Endodermal cell (in vitro differentiated cells): Measurements from ENCODE around the gene SUGCT. TPM values are rescaled to one million over a fixed set of nuclear protein-coding genes. Genes with fewer than 3 reads are reported as not detected.

Experiments
- DNase-seq: peaks from one replicate; pipeline ENCODE4 v3.0.0-alpha.2; 2017
- H3K27ac ChIP-seq: 2 replicates; pipeline ENCODE4 v1.5.1; 2013; ENCODE audit warnings: mild to moderate bottlenecking, low read depth, low read length, moderate library complexity
- H3K27me3 ChIP-seq: 2 replicates; pipeline ENCODE4 v1.6.1; 2013; ENCODE audit warnings: mild to moderate bottlenecking, low read length, moderate library complexity; ENCODE audit not compliant: insufficient read depth, control insufficient read depth, poor library complexity, severe bottlenecking
- H3K36me3 ChIP-seq: 2 replicates; pipeline ENCODE4 v1.7.0; 2013; ENCODE audit warnings: mild to moderate bottlenecking, low read length, moderate library complexity; ENCODE audit not compliant: control insufficient read depth, insufficient read depth
- H3K4me1 ChIP-seq: one replicate; pipeline ENCODE4 v1.7.0; 2013; ENCODE audit warnings: low read length; ENCODE audit not compliant: control insufficient read depth, insufficient read depth
- H3K4me3 ChIP-seq: 2 replicates; pipeline ENCODE4 v1.5.1; 2013; ENCODE audit warnings: mild to moderate bottlenecking, low read length, moderate library complexity
- H3K9ac ChIP-seq: 2 replicates; pipeline ENCODE4 v1.6.1; 2013; ENCODE audit warnings: mild to moderate bottlenecking, low read length, moderate library complexity; ENCODE audit not compliant: poor library complexity, severe bottlenecking; ENCODE audit errors: extremely low read depth
- H3K9me3 ChIP-seq: 2 replicates; pipeline ENCODE4 v1.6.1; 2013; ENCODE audit warnings: mild to moderate bottlenecking, low read length, moderate library complexity; ENCODE audit not compliant: control insufficient read depth
- H3K27ac Mint-ChIP-seq: 2 replicates; pipeline ENCODE4 v1.8.0; 2020; ENCODE audit warnings: mixed read lengths
- H3K27me3 Mint-ChIP-seq: 2 replicates; pipeline ENCODE4 v1.8.0; 2021; ENCODE audit warnings: mild to moderate bottlenecking, mixed read lengths; ENCODE audit not compliant: insufficient read depth
- H3K36me3 Mint-ChIP-seq: 2 replicates; pipeline ENCODE4 v1.8.0; 2020; ENCODE audit warnings: low read depth, mixed read lengths
- H3K4me1 Mint-ChIP-seq: 2 replicates; pipeline ENCODE4 v1.8.0; 2020; ENCODE audit warnings: mixed read lengths
- H3K4me3 Mint-ChIP-seq: 2 replicates; pipeline ENCODE4 v1.8.0; 2020; ENCODE audit warnings: mild to moderate bottlenecking, moderate library complexity, mixed read lengths
- H3K9me3 Mint-ChIP-seq: 2 replicates; pipeline ENCODE4 v1.8.0; 2020; ENCODE audit warnings: mild to moderate bottlenecking, mixed read lengths
- CTCF ChIP-seq: fragments of 200-600 bp; sonication (generic); conservative IDR thresholded peaks from 2 replicates; pipeline ENCODE4 v1.5.0; 2021; ENCODE audit warnings: antibody characterized with exemption, mild to moderate bottlenecking
- WGBS, 2 experiments: methylation state at CpG; one replicate each; pipeline versions ENCODE4 v1.1.5 to v1.1.7; 2013; ENCODE audit warnings: missing lambda C conversion rate in 2 of 2, mixed read lengths in 1 of 2; ENCODE audit not compliant: insufficient coverage in 1 of 2, insufficient read length in 1 of 2; 5-methylcytosine and 5-hydroxymethylcytosine counted together
- total RNA-seq, 2 donors: library from RNA; stranded (reverse); fragmentation: NEBNext Ultra II Directional in 1 of 2; extraction: Animal tissue kit (Norgen Biotek cat#: 25700) in 1 of 2; gene quantifications; 2 replicates in 1 of 2; 3 replicates in 1 of 2; pipeline ENCODE4 v1.2.1, GENCODE V29; 2021

The SUGCT gene
- total RNA-seq, 2 donors from 2014 or later, result 3.6 to 3.9 TPM

GRCh38 chr7:40836218-40836617 lies 701.4 kb downstream of the SUGCT start:
- no peak overlapping the region for H3K4me3 ChIP-seq
- peaks cover 15% of the 10 kb centered on the region for H3K4me1 Mint-ChIP-seq
- WGBS, 2 experiments, result 96 to 97% methylated on average over 6 of the region's 6 CpGs
- no peak overlapping the region for H3K9ac ChIP-seq
- no peak overlapping the region for H3K27ac Mint-ChIP-seq
- no peak for TF ChIP-seq CTCF
- H3K27me3 Mint-ChIP-seq, result no peaks in the 10 kb centered on the region
- H3K9me3 Mint-ChIP-seq, result peaks cover 12% of the 10 kb centered on the region
- H3K27ac ChIP-seq, result no peak overlapping the region
- H3K4me3 Mint-ChIP-seq, result no peak overlapping the region
- no peak for DNase-seq
- no peaks in the 10 kb centered on the region for H3K27me3 ChIP-seq
- peaks cover 16% of the 10 kb centered on the region for H3K9me3 ChIP-seq
- H3K36me3 Mint-ChIP-seq, result peaks cover 1% of the 10 kb centered on the region
- no peaks in the 10 kb centered on the region for H3K36me3 ChIP-seq
- no peaks in the 10 kb centered on the region for H3K4me1 ChIP-seq

GRCh38 chr7:40839881-40840280 lies 705.1 kb downstream of the SUGCT start:
- 89 to 97% methylated on average over 3 of the region's 3 CpGs for WGBS, 2 experiments
- Mint-ChIP-seq H3K36me3 (peaks cover 5% of the 10 kb centered on the region), H3K9me3 (peaks cover 25% of the 10 kb centered on the region), H3K27me3 (no peaks in the 10 kb centered on the region), H3K4me3 (no peak overlapping the region), H3K4me1 (peaks cover 1% of the 10 kb centered on the region), H3K27ac (no peak overlapping the region)
- Histone ChIP-seq H3K4me3 (peak overlapping the region; percentile 19), H3K27me3 (no peaks in the 10 kb centered on the region), H3K9me3 (peaks cover 21% of the 10 kb centered on the region), H3K27ac (no peak overlapping the region), H3K9ac (no peak overlapping the region), H3K36me3 (no peaks in the 10 kb centered on the region), H3K4me1 (no peaks in the 10 kb centered on the region)
- TF ChIP-seq CTCF, result no peak
- DNase-seq, result no peak

GRCh38 chr7:40840990-40841389 lies 706.2 kb downstream of the SUGCT start:
- Histone ChIP-seq H3K9me3 (peaks cover 21% of the 10 kb centered on the region), H3K36me3 (no peaks in the 10 kb centered on the region), H3K27me3 (no peaks in the 10 kb centered on the region), H3K4me3 (no peak overlapping the region), H3K9ac (no peak overlapping the region), H3K27ac (no peak overlapping the region), H3K4me1 (no peaks in the 10 kb centered on the region)
- Mint-ChIP-seq H3K4me3 (no peak overlapping the region), H3K9me3 (peaks cover 25% of the 10 kb centered on the region), H3K4me1 (no peaks in the 10 kb centered on the region), H3K27ac (no peak overlapping the region), H3K27me3 (no peaks in the 10 kb centered on the region), H3K36me3 (peaks cover 5% of the 10 kb centered on the region)
- no peak for DNase-seq
- TF ChIP-seq CTCF, result no peak
